CD4-positive, alpha-beta T cell (primary cell): Measurements from ENCODE around the gene GATA5. TPM values are rescaled to one million over a fixed set of nuclear protein-coding genes. Genes with fewer than 3 reads are reported as not detected.

Experiments used
- ATAC-seq: fragments of 200-7000 bp; cut with Tn5 transposase; one replicate; pipeline ENCODE4 v1.10.0; 2022; ENCODE audit warnings: mild to moderate bottlenecking; ENCODE audit not compliant: poor library complexity
- CTCF ChIA-PET: fragments of 350-600 bp; sonication (Branson Sonifier 250); formaldehyde crosslinking; loops from one replicate; lab custom pipeline; 2021; ENCODE audit warnings: antibody characterized with exemption, inconsistent platforms; lab: Charles Lee
- POLR2A ChIA-PET: fragments of 350-600 bp; sonication (Branson Sonifier 250); formaldehyde crosslinking; loops from one replicate; lab custom pipeline; 2021; ENCODE audit warnings: antibody characterized with exemption, inconsistent platforms; lab: Charles Lee
- DNase-seq, 14 experiments: peaks; one replicate each; pipeline ENCODE4 v3.0.0-alpha.2; 2013 to 2020; ENCODE audit warnings: mixed read lengths in 2 of 14
- H3K27ac ChIP-seq, 2 donors: one replicate each; pipeline versions ENCODE4 v1.5.1 to v1.7.0; 2013; ENCODE audit warnings: low read length in 2 of 2, low read depth in 1 of 2, mild to moderate bottlenecking in 1 of 2
- H3K27me3 ChIP-seq, 2 experiments: 1 replicate in 1 of 2; 2 replicates in 1 of 2; pipeline versions ENCODE4 v1.6.1 to v1.7.0; 2013; ENCODE audit warnings: low read length in 2 of 2, control low read depth in 1 of 2, mild to moderate bottlenecking in 1 of 2, moderate library complexity in 1 of 2; ENCODE audit not compliant: insufficient read depth in 2 of 2, control insufficient read depth in 1 of 2
- H3K36me3 ChIP-seq: one replicate; pipeline ENCODE4 v1.6.1; 2013; ENCODE audit warnings: low read length, control low read depth; ENCODE audit not compliant: insufficient read depth
- H3K4me1 ChIP-seq: one replicate; pipeline ENCODE4 v1.6.1; 2013; ENCODE audit warnings: low read length, control low read depth; ENCODE audit not compliant: insufficient read depth
- H3K4me3 ChIP-seq: one replicate; pipeline ENCODE4 v1.5.1; 2013; ENCODE audit warnings: mild to moderate bottlenecking, low read length, moderate library complexity
- H3K9me3 ChIP-seq, 2 experiments: 1 replicate in 1 of 2; 2 replicates in 1 of 2; pipeline versions ENCODE4 v1.6.1 to v1.7.0; 2013; ENCODE audit warnings: low read length in 2 of 2, mild to moderate bottlenecking in 2 of 2, control low read depth in 1 of 2, moderate library complexity in 1 of 2; ENCODE audit not compliant: control insufficient read depth in 1 of 2, insufficient read depth in 1 of 2
- H3K27ac Mint-ChIP-seq: one replicate; pipeline ENCODE4 v1.8.0; 2020; ENCODE audit warnings: mixed read lengths
- H3K27me3 Mint-ChIP-seq: one replicate; pipeline ENCODE4 v1.8.0; 2021; ENCODE audit warnings: mixed read lengths
- H3K36me3 Mint-ChIP-seq: one replicate; pipeline ENCODE4 v1.8.0; 2021; ENCODE audit warnings: low read depth, mixed read lengths
- H3K4me1 Mint-ChIP-seq: one replicate; pipeline ENCODE4 v1.8.0; 2021; ENCODE audit warnings: low read depth, mixed read lengths
- H3K4me3 Mint-ChIP-seq: one replicate; pipeline ENCODE4 v1.8.0; 2020; ENCODE audit warnings: mild to moderate bottlenecking, mixed read lengths
- H3K9me3 Mint-ChIP-seq: one replicate; pipeline ENCODE4 v1.8.0; 2020; ENCODE audit warnings: mixed read lengths
- intact Hi-C, 2 experiments: fragments of 100-400 bp; cut with DNase I in 1 of 2; cut with micrococcal nuclease in 1 of 2; formaldehyde crosslinking; loops; one replicate each; pipeline versions ENCODE4 v1.15.1 to v1.9.0; 2023 to 2025; cut with DNase I, micrococcal nuclease
- total RNA-seq, 174 experiments: library from RNA in 2 of 174; stranded (reverse) in 2 of 174; gene quantifications; one replicate each; pipeline ENCODE4 v1.2.3 and lab custom pipeline; 2021 to 2026
- TF ChIP-seq, protein P1 (sequence below): fragments of 200-600 bp; IDR thresholded peaks from one replicate; pipeline ENCODE4 v1.8.0; 2022; ENCODE audit warnings: antibody characterized with exemption, mild to moderate bottlenecking

GATA5 gene
- total RNA-seq, 2 experiments from 2014 or later, result not detected

DNA sequence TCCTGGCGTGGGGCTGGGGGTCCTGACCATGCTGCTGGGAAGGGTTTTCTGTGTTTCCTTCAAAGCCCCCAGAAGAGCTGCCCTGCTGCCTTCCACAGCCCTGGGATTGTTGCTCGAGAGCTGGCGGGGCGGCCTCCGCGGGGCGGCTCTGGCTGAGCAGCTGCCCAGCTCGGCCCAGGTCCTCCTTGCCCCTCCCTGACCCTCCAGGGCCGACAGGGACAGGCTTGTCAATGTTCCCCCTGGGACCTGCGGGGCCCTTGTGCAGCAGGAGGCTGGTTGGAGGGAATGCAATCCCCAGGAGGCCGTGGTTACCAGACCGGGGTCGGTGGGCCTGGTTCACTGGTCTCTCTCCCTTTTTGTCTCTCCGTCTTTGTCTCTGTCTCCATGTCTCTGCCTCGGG, 19.9 kb downstream of the GATA5 start:
- TF ChIP-seq, protein P1, sequence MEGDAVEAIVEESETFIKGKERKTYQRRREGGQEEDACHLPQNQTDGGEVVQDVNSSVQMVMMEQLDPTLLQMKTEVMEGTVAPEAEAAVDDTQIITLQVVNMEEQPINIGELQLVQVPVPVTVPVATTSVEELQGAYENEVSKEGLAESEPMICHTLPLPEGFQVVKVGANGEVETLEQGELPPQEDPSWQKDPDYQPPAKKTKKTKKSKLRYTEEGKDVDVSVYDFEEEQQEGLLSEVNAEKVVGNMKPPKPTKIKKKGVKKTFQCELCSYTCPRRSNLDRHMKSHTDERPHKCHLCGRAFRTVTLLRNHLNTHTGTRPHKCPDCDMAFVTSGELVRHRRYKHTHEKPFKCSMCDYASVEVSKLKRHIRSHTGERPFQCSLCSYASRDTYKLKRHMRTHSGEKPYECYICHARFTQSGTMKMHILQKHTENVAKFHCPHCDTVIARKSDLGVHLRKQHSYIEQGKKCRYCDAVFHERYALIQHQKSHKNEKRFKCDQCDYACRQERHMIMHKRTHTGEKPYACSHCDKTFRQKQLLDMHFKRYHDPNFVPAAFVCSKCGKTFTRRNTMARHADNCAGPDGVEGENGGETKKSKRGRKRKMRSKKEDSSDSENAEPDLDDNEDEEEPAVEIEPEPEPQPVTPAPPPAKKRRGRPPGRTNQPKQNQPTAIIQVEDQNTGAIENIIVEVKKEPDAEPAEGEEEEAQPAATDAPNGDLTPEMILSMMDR, result no peak
- H3K9me3 Mint-ChIP-seq, result no peaks in the 10 kb centered on the region
- CTCF ChIA-PET, result no interaction called here
- peaks cover 0 to 10% of the 10 kb centered on the region in 2 experiments for H3K27me3 ChIP-seq
- no peak overlapping the region for H3K4me3 ChIP-seq
- H3K27ac Mint-ChIP-seq, result no peak overlapping the region
- POLR2A ChIA-PET, result no interaction called here
- DNase-seq (no peak), ATAC-seq (no peak)
- intact Hi-C loops, result no loop called here
- H3K4me1 Mint-ChIP-seq, result no peaks in the 10 kb centered on the region
- H3K27me3 Mint-ChIP-seq, result peaks cover 9% of the 10 kb centered on the region
- no peaks in the 10 kb centered on the region for H3K36me3 ChIP-seq
- H3K9me3 ChIP-seq, result no peaks in the 10 kb centered on the region
- no peaks in the 10 kb centered on the region for H3K4me1 ChIP-seq
- no peak overlapping the region for H3K4me3 Mint-ChIP-seq
- no peaks in the 10 kb centered on the region for H3K36me3 Mint-ChIP-seq
- no peak overlapping the region for H3K27ac ChIP-seq

GRCh38 chr20:62454904-62455636, 20.7 kb downstream of the GATA5 start:
- CTCF ChIA-PET, result no interaction called here
- H3K4me3 ChIP-seq, result no peak overlapping the region
- Mint-ChIP-seq H3K36me3 (no peaks in the 10 kb centered on the region), H3K27me3 (peaks cover 9% of the 10 kb centered on the region), H3K4me3 (no peak overlapping the region), H3K9me3 (no peaks in the 10 kb centered on the region), H3K27ac (no peak overlapping the region), H3K4me1 (no peaks in the 10 kb centered on the region)
- POLR2A ChIA-PET, result no interaction called here
- TF ChIP-seq, protein P1, result no peak
- H3K9me3 ChIP-seq, result no peaks in the 10 kb centered on the region
- no peak for DNase-seq
- no peak for ATAC-seq
- H3K27me3 ChIP-seq, result peaks cover 0 to 10% of the 10 kb centered on the region in 2 experiments
- no peaks in the 10 kb centered on the region for H3K4me1 ChIP-seq
- H3K27ac ChIP-seq, result no peak overlapping the region
- H3K36me3 ChIP-seq, result no peaks in the 10 kb centered on the region
- intact Hi-C loops, result no loop called here

DNA sequence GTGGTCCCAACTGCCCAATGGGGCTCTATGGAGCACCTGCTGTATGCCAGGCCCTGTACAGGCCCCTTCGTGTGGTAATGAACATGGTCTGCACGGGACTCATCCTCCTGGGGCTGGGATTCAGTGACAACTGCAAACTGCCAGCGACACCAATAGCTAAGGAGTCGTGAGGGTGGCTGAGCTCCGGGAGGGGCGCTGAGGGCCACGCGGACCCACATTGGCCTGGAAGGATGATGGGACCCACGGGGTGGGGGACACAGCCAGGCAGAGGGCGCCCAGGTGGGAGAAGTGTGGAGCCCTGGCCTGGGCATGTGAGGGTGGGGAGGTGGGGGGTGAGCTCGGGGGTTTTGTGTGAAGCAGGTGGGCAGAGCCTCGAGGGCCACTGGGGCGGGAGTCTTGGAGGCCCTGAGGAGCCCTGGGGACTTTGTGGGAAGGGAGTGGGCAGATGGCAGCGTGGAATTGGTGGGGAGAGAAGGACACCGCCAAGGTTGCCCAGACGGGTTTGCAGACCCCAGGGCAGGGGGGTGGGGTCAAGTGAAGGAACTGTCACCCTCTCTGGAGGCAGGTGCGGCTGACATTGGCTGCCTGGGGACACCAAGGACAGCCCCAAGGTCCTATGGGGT, 22.5 kb downstream of the GATA5 start:
- Histone ChIP-seq H3K27me3 (peaks cover 0 to 10% of the 10 kb centered on the region in 2 experiments), H3K27ac (no peak overlapping the region), H3K36me3 (no peaks in the 10 kb centered on the region), H3K4me3 (no peak overlapping the region), H3K4me1 (no peaks in the 10 kb centered on the region), H3K9me3 (no peaks in the 10 kb centered on the region)
- ATAC-seq (no peak), DNase-seq (no peak)
- TF ChIP-seq, protein P1, result no peak
- POLR2A ChIA-PET, result no interaction called here
- Mint-ChIP-seq H3K4me1 (no peaks in the 10 kb centered on the region), H3K4me3 (no peak overlapping the region), H3K27me3 (peaks cover 14% of the 10 kb centered on the region), H3K9me3 (no peaks in the 10 kb centered on the region), H3K36me3 (no peaks in the 10 kb centered on the region), H3K27ac (no peak overlapping the region)
- intact Hi-C loops, result no loop called here
- CTCF ChIA-PET, result no interaction called here
